HG03521 (cell line): ENCODE results near the gene SNRPD2.
"Not testable (repeated sequence)": the region's sequence is repeated elsewhere in the genome, so short reads cannot be mapped to it uniquely, and the experiment has no call there.

ENCODE experiments used
- ATAC-seq: cut with Tn5 transposase; IDR thresholded peaks from one replicate; pipeline ENCODE4 v1.9.1; 2021; ENCODE audit warnings: mild to moderate bottlenecking, moderate library complexity; ENCODE audit not compliant: unreplicated experiment

The SNRPD2 gene

DNA sequence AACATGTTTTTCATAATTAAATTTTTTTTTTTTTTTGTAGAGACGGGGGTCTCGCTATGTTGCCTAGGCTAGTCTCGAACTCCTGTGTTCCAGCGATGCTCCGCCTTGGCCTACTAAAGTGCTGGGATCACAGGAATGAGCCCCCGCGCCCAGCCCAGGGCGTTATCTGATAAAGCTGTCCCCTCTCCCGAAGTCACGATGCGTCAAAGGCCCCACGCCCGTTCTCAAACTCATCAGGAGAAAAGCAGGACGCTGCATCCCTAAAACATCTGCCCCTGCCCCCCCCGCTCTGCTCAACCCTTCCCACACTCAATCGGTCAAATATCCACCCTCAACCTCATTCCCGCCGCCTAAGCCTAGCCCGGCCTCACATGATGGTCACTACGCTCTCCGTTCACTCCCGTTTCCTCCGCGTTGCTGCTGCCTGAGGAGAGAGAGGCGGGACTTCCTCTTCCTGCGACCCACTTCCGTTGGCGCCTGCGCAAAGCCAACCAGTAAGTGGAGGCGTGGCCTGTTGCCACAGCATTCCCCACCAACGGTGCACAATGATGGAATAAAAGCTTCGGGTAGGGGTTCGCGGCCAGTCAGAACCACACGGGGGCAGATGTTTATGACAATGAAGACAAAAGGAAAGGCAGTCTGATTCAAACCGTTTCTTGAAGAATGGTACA, at the start of gene SNRPD2:
TSS of gene SNRPD2 (minus strand) at position 438 of the 671 bp plus-strand sequence. CDS start at position 373, 65 bp downstream.
- peak; percentile 56 for ATAC-seq

DNA sequence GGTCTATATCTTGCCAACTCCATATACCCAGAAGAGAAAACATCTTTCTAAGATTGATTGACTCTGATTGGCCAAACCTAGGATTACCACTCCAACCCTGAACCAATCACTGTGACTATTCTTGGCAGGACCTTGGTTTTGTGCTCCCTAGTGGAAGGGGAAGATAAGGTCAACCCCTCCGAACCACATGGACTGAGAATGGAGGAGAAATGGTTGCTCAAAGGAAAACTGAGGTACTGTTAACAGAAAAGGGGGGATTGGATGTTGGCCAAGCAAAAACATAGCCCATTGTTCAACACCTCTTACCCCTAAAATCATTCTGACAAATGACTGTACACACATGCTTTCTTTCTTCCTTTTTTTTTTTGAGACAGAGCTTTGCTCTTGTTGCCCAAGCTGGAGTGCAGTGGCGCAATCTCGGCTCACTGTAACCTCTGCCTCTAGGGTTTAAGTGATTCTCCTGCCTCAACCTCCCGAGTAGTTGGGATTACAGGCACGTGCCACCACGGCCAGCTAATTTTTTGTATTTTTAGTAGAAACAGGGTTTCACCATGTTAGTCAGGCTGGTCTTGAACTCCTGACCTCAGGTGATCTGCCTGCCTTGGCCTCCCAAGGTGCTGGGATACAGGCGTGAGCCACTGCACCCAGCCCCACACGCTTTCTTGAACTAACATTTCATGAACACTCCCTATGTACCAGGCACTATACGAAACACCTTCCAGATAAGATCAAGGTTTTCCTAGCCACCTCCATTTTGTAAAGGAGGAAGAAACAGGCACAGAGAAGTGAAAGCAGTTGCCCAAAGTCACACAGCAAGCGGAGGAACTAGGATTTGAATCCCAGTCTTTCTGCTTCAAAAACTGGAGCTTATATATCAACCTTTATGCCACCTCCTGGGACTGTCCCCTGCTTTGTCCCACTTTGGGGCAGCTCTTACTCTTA, 48.0 kb upstream of the SNRPD2 start:
- no peak for ATAC-seq

DNA sequence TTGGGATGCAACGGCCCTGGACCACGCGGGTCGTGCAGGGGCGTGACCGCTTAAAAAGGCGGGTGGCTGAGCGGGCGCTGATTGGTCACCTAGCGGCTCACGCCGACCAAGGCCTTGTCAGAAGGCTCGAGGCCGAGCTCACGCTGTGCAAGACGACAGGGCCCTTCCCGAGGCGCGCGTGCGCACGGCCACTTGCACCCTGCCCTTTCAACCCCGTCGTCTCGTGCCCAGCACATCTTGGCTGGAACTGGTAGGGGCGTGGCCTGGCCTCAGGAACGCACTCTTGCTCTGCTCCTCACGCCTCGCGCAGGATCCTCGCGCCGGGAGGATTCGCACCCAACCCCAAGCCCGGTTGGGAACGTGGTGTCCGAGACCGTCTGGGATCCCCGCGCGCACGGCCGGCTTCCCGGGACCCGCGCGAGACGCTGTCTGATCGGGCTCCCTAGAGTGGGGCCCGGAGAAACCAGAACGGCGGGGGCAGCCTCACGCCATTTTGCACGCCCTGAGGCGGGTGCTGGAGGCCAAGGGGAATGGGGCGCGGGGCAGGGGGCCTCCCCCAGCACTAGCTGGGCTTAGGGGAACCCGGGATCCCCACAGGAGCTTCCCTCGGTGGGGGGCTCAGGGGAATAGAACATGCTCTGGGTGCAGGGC, 41.5 kb upstream of the SNRPD2 start, which contains the start of gene MEIOSIN:
TSS of gene MEIOSIN (plus strand) at position 280 of the 651 bp plus-strand sequence. CDS start 1,938 bp downstream, outside the sequence.
- ATAC-seq, result no peak

DNA sequence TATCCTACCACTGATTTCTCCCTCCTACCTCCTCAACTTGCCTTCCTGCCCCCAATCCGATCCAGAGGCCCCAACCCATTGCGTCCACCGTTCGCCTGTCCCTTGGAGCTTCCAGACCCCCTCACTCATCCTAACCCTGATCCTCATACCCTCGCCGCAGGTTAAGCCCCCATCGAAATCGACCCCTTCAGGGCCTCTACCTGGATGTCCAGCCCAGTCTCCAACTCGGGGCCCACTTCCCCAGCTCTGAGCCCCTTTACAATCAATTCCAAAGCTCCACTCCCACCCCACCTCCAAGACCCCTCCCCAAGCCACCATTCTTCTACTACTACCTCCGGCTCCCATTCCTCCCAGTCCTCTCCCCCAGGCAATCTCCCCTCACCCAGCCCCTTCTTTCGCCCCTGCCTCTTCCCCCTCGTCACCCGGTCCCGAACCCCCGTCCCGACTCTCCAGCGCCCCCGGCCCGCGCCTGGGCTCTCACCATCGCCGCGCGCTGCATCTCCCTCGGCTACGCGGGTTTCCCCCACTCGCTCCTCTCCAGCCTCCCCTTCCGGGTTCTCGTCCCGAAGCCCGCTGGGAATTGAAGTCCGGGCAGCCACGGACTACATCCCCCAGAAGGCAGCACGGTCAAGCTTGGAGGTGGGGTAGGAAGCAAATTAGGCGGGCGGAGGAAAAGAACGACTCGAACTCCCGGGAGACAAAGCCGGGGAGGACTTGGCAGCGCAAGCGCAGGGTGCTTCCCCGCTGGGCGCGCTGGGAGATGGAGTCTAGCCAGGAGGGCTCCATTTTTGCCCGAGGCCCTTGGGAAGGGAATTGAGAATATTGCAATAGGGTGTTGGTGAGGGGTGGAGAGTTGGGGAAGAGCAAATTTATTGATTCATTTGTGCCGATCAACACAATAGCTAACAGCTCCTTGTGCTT, 38.9 kb upstream of the SNRPD2 start, which contains the start of gene FBXO46:
TSS of gene FBXO46 (minus strand) at position 529 of the 921 bp plus-strand sequence. CDS start 17,401 bp downstream, outside the sequence.
- peak; percentile 93 for ATAC-seq

DNA sequence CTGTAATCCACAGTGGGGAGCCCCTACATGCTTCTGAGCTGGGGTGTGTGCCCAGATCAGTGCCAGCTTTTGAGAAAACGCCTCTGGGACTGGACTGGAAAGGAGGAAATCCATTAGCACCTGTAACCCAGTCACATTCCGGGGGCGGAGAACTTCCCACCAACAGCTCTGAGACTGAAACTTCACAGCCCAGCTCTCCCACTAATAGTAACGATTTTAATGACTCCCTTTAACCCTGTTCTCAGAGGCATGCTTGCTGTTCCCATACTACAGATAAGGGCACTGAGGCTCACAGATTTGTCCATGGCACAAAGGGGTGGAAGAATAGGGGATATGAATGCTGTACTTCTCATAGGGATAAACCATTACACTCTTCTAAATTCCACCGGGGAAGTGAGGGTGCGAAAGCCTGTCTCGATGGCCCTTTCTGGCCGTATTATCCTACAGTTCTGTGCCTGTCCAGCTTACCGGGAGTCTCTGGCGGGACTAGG, 38.1 kb upstream of the SNRPD2 start:
- no peak for ATAC-seq

DNA sequence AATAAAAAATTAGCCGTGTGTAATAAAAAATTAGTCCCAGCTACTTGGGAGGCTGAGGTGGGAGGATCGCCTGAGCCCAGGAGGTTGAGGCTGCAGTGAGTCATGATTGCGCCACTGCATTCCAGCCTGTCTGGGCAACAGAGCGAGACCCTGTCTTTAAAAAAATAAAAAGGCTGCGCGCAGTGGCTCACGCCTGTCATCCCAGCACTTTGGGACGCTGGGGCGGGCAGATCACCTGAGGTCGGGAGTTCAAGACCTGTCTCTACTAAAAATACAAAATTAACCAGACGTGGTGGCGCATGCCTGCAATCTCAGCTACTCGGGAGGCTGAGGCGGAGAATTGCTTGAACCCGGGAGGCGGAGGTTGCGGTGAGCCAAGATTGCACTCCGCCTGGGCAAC, 36.9 kb upstream of the SNRPD2 start:
- ATAC-seq, result not testable (repeated sequence)

DNA sequence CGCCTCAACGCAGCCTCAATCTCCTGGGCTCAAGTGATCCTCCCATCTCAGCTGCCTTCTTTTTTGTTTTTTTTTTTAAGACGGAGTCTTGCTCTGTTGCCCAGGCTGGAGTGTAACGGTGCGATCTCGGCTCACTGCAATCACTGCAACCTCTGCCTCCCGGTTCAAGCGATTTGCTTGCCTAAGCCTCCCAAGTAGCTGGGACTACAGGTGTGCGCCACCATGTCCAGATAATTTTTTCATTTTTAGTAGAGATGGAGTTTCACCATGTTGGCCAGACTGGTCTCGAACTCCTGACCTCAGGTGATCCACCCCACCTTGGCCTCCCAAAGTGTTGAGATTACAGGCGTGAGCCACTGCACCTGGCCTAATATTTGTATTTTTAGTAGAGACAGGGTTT, 28.3 kb upstream of the SNRPD2 start:
- not testable (repeated sequence) for ATAC-seq

DNA sequence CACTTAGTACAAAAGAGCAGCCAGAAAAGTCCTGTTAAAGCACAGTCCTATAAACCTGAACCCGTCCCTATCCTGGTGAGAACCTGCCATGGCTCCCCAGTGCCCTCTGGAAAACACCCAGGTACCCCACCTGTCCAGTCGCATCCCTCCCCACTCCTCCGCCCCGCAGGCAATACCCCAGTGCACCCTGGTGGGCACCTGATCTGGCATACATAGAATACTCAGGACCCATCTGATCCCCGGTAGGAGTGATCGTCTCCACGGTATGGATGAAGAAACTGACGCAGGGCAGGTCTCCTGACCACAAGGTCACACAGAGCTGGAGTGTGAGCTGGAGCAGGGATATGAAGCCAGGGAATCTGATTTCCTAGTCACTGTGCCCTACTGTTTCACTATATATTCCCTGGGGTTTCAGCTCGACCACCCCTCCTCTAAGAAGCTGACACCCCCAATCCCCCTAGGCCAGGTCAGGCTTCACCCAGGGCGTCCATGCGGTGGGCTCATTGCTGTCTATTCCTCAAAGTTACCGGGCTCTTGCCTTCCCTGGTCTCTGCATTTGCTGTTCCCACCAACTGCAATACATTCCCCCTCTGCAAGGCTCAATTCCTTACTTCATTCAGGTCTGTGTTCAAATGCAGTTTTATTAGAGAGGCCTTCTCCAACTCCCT, 26.4 kb upstream of the SNRPD2 start:
- ATAC-seq, result no peak

DNA sequence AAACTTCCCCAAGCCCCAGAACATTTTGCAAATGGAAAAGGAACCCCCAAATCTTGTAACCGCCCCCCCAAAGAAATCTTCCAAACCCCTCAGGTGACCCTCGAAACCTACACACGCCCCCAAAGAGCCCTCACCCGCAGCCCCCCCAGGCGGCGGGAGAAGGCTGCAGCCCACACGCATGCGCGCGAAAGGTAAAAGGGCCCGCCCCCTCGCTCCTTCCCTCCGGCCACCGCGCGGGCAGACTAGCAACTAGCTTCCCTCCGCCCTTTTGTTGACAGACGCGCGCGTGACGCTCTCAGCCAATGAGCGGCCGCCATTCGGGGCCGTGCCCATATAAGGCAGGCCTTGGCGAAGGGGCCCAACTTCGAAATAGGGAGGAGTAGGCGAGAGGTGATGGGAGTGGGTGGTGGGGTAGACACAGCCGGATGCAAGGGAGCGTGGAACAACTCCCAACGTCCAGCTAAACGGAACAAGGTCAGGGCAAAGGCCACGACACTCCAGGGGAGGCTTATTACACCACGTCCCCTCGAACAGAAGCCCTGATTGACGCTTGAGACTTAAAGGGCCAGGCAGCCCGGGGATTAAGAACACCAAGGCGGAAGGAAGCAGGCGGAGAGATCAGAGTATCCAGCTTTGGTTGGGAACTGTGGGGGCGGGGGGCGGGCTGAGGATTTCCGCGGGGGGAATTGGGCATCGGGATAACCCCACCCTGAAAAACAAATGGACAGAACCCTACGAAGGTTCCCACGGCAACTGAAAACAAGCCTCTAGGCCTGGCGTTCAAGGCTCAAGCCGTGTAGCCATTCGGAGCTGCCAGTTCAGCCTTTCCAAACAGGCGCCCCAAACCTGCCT, 25.6 kb upstream of the SNRPD2 start:
- peak; percentile 94 for ATAC-seq

DNA sequence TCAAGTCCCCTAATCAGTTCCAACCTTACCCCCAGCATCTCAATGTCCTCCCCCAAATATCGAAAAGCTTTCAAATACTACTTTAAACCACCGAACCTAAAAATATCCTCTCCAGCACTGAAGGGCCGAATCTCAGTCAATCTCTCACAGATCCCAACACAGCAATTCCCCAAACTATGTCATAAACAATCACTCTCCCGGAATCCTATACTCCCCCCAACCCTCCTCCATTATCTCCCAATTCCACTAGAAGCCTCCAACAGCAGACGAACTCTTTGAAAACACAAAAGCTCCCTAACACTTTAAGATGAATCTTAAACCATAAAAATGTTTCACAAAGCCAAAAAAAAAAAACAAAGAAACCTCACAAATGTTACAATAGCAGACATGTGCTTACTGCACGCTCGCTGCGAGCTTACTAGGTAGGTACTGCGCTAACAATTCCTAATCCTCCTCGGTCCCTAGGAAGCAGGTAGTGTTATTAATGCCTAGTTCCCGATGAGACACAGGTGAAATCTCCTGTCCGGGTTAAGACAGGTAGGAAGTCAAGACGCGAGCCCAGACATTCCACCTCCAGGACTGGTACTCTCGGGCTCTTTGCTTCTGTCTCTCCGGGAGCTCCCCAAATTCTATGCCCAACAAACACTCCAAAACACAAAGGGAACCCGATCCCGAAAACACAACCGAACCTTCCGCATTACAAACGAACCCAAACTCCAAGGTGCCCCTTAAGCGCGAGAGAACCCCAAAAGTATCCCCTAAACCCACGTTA, 24.8 kb upstream of the SNRPD2 start:
- ATAC-seq, result no peak

DNA sequence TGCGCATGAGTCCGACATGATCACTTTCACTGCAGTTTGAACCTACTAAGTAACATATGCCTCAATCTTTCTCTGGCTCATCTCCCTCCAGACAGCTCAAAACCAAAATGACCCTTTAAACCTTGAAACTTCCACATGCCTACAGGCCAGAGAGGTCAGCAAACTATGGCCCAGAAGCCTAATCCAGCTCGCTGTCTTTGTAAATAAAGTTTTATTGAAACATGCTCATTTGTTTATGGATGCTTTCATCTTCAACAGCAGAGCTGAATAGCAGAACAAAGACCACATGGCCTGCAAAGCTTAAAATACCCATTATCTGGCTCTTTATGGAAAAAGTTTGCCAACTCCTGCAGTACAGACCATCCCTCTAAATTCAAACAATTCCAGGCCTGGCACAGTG, 23.4 kb upstream of the SNRPD2 start:
- ATAC-seq, result no peak

DNA sequence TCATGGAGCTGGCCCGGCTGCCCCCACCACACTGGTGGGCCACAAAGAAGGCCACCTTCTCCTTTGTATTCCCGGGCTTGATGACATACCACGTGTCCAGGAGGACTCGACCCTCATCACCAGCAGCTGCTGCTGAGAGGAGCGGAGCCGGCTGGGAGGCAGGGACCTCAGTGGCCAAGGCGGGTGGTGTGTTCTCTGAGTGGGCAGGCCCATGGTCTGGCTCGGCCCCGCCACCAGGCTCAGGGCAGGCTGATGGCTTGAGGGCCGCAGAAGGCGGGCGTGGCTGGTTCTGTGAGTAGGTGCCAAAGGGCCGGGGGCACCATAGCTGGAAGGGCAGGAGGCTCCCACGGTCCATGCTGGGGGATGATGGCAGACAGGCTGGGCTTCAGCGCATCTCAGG, 21.4 kb upstream of the SNRPD2 start:
- no peak for ATAC-seq

DNA sequence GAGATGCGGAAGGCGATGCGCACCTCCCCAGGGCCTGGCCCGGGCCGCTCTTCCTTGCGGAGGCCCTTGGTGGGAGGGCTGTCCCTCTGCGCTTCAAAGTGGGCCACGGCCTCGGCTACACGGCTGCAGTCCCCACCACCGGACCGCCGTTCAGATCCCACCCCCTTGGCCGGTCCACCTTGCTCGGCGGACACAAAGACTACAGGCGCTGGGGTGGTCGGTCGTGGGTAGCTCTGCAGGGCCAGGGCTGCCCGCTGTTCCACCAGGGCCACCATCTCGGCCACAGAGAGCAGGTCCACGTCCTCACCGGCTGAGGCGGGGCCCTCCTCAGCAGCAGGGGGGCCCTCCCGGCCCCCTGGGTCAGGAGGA, 20.9 kb upstream of the SNRPD2 start:
- no peak for ATAC-seq

DNA sequence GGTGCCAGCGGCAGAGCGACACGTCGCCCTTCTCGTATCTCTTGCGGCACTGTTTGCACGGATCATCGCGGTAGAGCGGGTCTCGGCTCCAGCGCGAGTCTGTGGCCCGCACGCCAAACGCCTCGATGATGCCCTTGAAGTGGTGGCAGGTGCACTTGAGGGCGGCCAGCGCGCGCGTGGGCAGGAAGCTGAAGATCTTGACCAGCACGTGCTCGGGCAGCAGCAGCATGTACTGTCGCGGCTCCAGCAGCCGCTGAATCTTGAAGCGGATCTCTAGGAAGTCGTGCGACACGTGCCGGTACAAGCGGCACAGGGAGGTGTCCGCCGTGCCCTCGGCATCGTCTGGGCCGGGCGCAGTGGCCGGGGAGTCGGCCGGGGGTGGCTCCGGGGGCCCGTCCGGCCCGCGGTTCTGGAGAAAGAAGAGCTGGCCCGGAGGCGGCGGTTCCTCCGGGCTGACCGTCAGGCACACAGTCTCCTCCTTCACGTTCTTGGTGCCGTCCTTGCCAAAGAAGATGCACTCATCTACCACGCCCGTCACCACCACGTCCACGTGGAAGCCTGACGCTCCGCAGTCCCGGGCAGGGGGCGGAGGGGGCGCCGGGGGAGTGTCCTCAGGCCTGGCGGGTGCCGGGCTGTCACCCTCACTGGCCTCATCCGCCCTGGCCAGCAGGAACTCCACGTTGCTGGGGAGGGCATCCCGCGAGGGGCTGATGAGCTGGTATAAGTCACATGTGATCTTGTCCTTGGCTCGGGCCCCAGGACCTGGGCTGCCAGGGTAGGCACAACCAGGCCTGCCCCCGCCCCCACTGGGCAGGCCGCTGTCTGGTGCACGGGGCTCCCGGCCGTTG, 20.3 kb upstream of the SNRPD2 start:
- ATAC-seq, result no peak

DNA sequence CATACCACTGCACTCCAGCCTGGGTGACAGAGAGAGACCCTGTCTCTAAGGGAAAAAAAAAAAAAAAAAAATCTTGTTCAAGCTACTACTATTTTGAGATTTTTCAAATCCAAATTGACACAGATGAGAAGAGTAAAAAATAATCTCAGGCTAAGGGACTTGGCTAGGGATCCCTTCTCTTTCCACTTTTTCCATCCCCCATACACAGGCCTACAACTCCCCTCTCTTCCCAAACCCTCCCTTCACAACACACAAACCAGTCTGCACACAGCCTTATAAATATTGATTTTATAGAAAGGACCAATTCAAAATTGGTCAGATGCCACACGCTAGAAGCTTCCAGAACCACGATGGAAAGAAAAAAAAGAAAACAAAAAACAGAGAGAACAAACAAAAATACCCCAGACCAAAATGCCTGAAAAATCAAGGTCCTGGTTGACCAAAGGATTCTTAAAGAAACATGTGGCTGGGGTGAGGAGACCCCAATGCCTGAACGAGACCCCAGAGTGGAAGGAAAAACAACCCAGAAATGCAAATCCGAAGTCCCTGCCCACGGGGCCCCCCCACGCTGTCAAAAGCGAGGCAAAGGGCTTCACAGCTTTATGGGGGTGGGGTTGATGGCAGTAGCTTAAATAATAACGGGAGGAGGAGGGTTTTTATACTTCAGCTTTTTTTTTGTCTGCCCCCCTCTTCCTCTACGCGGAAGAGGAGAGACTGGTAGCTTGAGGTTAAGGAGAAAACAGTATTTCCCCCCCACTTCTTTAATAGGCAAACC, 18.8 kb upstream of the SNRPD2 start:
- no peak for ATAC-seq

DNA sequence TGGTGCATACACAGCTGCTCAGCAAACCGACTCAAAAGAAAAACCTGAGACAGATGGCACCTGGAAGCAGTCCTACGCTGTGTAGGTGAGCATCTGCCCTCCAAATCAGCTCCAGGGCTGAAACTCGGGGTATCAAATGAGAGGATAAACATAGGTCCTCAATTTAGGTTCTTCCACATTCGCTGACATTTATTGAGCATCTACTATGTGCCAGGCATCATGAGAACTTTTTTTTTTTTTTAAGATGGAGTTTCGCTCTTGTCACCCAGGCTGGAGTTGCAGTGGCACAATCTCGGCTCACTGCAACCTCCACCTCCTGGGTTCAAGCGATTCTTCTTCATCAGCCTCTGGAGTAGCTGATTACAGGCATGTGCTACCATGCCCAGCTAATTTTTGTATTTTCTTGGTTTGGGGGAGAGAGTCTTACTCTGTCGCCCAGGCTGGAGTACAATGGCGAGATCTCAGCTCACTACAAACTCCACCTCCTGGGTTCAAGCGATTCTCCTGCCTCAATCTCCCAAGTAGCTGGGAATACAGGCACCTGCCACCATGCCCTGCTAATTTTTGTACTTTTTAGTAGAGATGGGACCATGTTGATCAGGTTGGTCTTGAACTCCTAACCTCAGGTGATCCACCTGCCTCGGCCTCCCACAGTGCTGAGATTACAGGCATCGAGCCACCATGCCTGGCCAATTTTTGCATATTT, 14.1 kb upstream of the SNRPD2 start:
- no peak for ATAC-seq
